H1 (cell line): ENCODE measurements around the gene SOAT2. TPM values are rescaled to one million over a fixed set of nuclear protein-coding genes. Genes with fewer than 3 reads are reported as not detected.

ENCODE experiments used
- E2F6 ChIP-seq: IDR thresholded peaks from 2 replicates; pipeline ENCODE4 v1.6.1; 2012; ENCODE audit warnings: inconsistent platforms
- NANOG ChIP-seq: IDR thresholded peaks from 2 replicates; pipeline ENCODE4 v1.6.1; 2011; ENCODE audit warnings: low read length, low read depth, mild to moderate bottlenecking, inconsistent platforms; ENCODE audit not compliant: insufficient read depth, poor library complexity, severe bottlenecking
- POLR2A ChIP-seq, 2 experiments: IDR thresholded peaks; 1 replicate in 1 of 2; 2 replicates in 1 of 2; pipeline ENCODE4 v1.6.1; 2011; ENCODE audit warnings: low read depth in 2 of 2, low read length in 2 of 2, mild to moderate bottlenecking in 2 of 2; ENCODE audit errors: control extremely low read depth in 1 of 2
- POLR2AphosphoS5 ChIP-seq: IDR thresholded peaks from 2 replicates; pipeline ENCODE4 v1.6.1; 2011; ENCODE audit warnings: low read depth, low read length
- POU5F1 ChIP-seq: IDR thresholded peaks from 2 replicates; pipeline ENCODE4 v1.6.1; 2011; ENCODE audit warnings: low read depth, mild to moderate bottlenecking, low read length, moderate library complexity
- RNF2 ChIP-seq: fragments of 200-900, 300-1000 bp; sonication (generic); IDR thresholded peaks from 2 replicates; pipeline ENCODE4 v1.7.1; 2016; ENCODE audit warnings: borderline replicate concordance, low read depth, mild to moderate bottlenecking, antibody characterized with exemption, low read length; ENCODE audit not compliant: poor library complexity, severe bottlenecking; ENCODE audit errors: missing control alignments
- RXRA ChIP-seq: IDR thresholded peaks from 2 replicates; pipeline ENCODE4 v1.6.1; 2011; ENCODE audit warnings: low read depth, mild to moderate bottlenecking, low read length, moderate library complexity; ENCODE audit not compliant: insufficient read depth
- TBP ChIP-seq: IDR thresholded peaks from 2 replicates; pipeline ENCODE4 v1.6.1; 2011; ENCODE audit warnings: low read depth, low read length, improper control_type of control experiment
- TEAD4 ChIP-seq: IDR thresholded peaks from 2 replicates; pipeline ENCODE4 v1.6.1; 2012; ENCODE audit warnings: low read depth, low read length, inconsistent platforms, mixed read lengths
- ZNF274 ChIP-seq: IDR thresholded peaks from 2 replicates; pipeline ENCODE4 v1.7.0; 2012; ENCODE audit warnings: low read length, borderline replicate concordance; ENCODE audit errors: extremely low read depth
- polyA plus RNA-seq, 7 experiments: library from polyadenylated mRNA; depleted of rRNA in 3 of 7; stranded (reverse) in 5 of 7; unstranded in 2 of 7; fragments of >200 nt in 5 of 7; fragments of 200-250 nt in 2 of 7; gene quantifications; 1 replicate in 5 of 7; 2 replicates in 1 of 7; 4 replicates in 1 of 7; pipeline versions ENCODE4 v1.2.1 to v1.2.3, GENCODE V29; 2011 to 2013; ENCODE audit warnings: missing spikeins in 2 of 7, mixed read lengths in 2 of 7
- total RNA-seq: library from RNA; stranded (reverse); fragmentation: NEBNext Ultra II Directional; extraction: Animal tissue kit (Norgen Biotek cat#: 25700); gene quantifications from 2 replicates; pipeline ENCODE4 v1.2.1, GENCODE V29; 2021

The SOAT2 gene
- total and polyA plus RNA-seq, 2 of the 8 experiments (the other 6 are each of a cell fraction or from before 2014, with no cell fraction given) = 0.08 TPM; not detected in 1

- TF ChIP-seq NANOG = no peak
- TF ChIP-seq TBP = no peak
- no peak for TF ChIP-seq POU5F1
- no peak for TF ChIP-seq E2F6
- TF ChIP-seq RXRA = no peak
- no peak for TF ChIP-seq POLR2A (IDR thresholded peaks at IDR 0.05; ENCODE audit: control extremely low read depth in 1 of 2, low read depth in 2 of 2, low read length in 2 of 2)
- TF ChIP-seq RNF2 = no peak
- TF ChIP-seq POLR2AphosphoS5 = no peak
- no peak for TF ChIP-seq TEAD4
- no peak for TF ChIP-seq ZNF274
Observed at GRCh38 chr12:53074283-53074998, 28.8 kb upstream of the SOAT2 start (continued).
